Heart right ventricle (tissue), 16 donors: ENCODE measurements around the gene PCDHGA9. TPM values are rescaled to one million over a fixed set of nuclear protein-coding genes. Genes with fewer than 3 reads are reported as not detected.

Experiments
- ATAC-seq, 8 donors: fragments of 200-7000 bp; cut with Tn5 transposase; one replicate each; pipeline ENCODE4 v1.9.1; 2020; ENCODE audit warnings: mild to moderate bottlenecking in 8 of 8, moderate library complexity in 8 of 8, moderate number of reproducible peaks in 1 of 8
- DNase-seq, 2 donors: peaks; one replicate each; pipeline ENCODE4 v3.0.0-alpha.2; 2020
- H3K27ac ChIP-seq, 10 donors: fragments of 200-600 bp; sonication (generic) in 2 of 10; one replicate each; pipeline versions ENCODE4 v1.5.0 to v1.8.0; 2020 to 2022; ENCODE audit warnings: mild to moderate bottlenecking in 3 of 10
- H3K27me3 ChIP-seq, 7 donors: fragments of 200-600 bp; one replicate each; pipeline ENCODE4 v1.8.0; 2021 to 2022; ENCODE audit warnings: mild to moderate bottlenecking in 2 of 7
- H3K36me3 ChIP-seq, 9 donors: fragments of 200-600 bp; sonication (generic) in 1 of 9; one replicate each; pipeline versions ENCODE4 v1.5.0 to v1.8.0; 2020 to 2022; ENCODE audit warnings: mild to moderate bottlenecking in 2 of 9
- H3K4me1 ChIP-seq, 9 donors: fragments of 200-600 bp; sonication (generic) in 1 of 9; one replicate each; pipeline versions ENCODE4 v1.5.0 to v1.8.0; 2020 to 2022; ENCODE audit warnings: mild to moderate bottlenecking in 4 of 9
- H3K4me3 ChIP-seq, 10 donors: fragments of 200-600 bp; sonication (generic) in 2 of 10; one replicate each; pipeline versions ENCODE4 v1.5.0 to v1.8.0; 2020 to 2022; ENCODE audit warnings: mild to moderate bottlenecking in 7 of 10, moderate library complexity in 2 of 10
- H3K9me3 ChIP-seq, 11 donors: fragments of 200-600 bp in 10 of 11; sonication (generic) in 2 of 11; one replicate each; pipeline versions ENCODE4 v1.5.0 to v1.8.0; 2013 to 2022; ENCODE audit warnings: mild to moderate bottlenecking in 2 of 11, control low read depth in 1 of 11, moderate library complexity in 1 of 11
- WGBS, 2 donors: extraction: QIAGEN DNeasy Blood & Tissue Kit; methylation state at CpG; one replicate each; pipeline ENCODE4 v1.1.7; 2013; ENCODE audit warnings: inconsistent platforms in 1 of 2; 5-methylcytosine and 5-hydroxymethylcytosine counted together
- intact Hi-C, 10 donors: fragments of 100-400 bp; cut with DNase I; formaldehyde crosslinking; loops; one replicate each; pipeline versions ENCODE4 v1.11.1 to v1.14.2; 2022
- polyA plus RNA-seq, 2 donors: library from polyadenylated mRNA; stranded (reverse); fragments of 200-250 nt; gene quantifications; one replicate each; pipeline ENCODE4 v1.2.3, GENCODE V29; 2013
- total RNA-seq, 10 donors: library from RNA; stranded (reverse); fragmentation: NEBNext Ultra II Directional in 3 of 10; extraction: Animal tissue kit (Norgen Biotek cat#: 25700) in 3 of 10; gene quantifications; one replicate each; pipeline versions ENCODE4 v1.2.1 to v1.2.4, GENCODE V29; 2021 to 2023
- TF ChIP-seq, protein P1 (sequence below), 9 donors: fragments of 200-600 bp; sonication (generic) in 2 of 9; IDR thresholded peaks; one replicate each; pipeline versions ENCODE4 v1.5.0 to v1.8.0; 2021 to 2022; ENCODE audit warnings: antibody characterized with exemption in 9 of 9, mild to moderate bottlenecking in 5 of 9, moderate library complexity in 1 of 9
- donor health status: Arrhythmogenic right ventricular cardiomyopathy.
- donor health status: ischemic (EF 13 %, LVEDD 7.1; RV severe dilation, severe dysfunction).
- donor health status: healthy with polysubstance abuse.
- donor health status: DM: no; HTN: yes; CAD: no.
- donor health status: DM: no; HTN: no; CAD: no.
- donor health status: ischemic (EF 25% LVEDD 6.9; RV normal size, moderate dysfunction).
- donor health status: ischemic (EF 25% LVEDD 5.7; RV mildly dilated, moderate dysfunction).
- donor health status: healthy.
- donor health status: DM: yes; HTN: yes; CAD: no.
- donor health status: Ischemic cardiomyopathy.
- donor health status: ischemic (EF 35%, LVEDD 5.7; RV mildly dilated, moderate dysfunction).
- donor health status: nonischemic (EF 11% LVEDD 7.7; RV severe dilation, severe dysfunction).
- donor health status: DM: yes; HTN: yes; CAD: no.
- donor health status: PGD.
- donor health status: ischemic (EF 29% LVEDD 5.4; RV normal size, mild dysfunction).
- donor health status: nonischemic (EF 23%, LVEDD 6.1; RV moderate dilation, normal function).

Gene PCDHGA9
- total and polyA plus RNA-seq, 12 donors: 0.55 to 8.3 (median 6.0) TPM

DNA sequence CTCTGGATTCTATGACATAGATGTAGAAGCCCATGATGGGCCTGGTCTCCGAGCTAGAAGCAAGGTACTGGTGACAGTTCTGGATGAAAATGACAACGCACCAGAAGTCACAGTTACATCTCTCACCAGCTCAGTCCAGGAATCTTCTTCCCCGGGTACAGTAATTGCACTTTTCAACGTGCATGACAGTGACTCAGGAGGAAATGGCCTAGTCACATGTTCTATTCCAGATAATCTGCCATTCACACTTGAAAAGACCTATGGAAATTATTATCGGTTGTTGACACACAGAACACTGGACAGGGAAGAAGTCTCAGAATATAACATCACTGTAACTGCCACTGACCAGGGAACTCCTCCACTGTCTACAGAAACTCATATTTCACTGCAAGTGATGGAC is 46.4 kb upstream of the PCDHGA9 start:
- Histone ChIP-seq H3K4me3 (no peak overlapping the region), H3K9me3 (peaks cover 0 to 98% (median 56%) of the 10 kb centered on the region in 11 donors)
- intact Hi-C loops: loop anchor here in 1 of 10 donors (10.0 kb wide), 1 partner anchor 49 kb away; the partner anchor contains the start of genes PCDHGA9 and PCDHGB6

DNA sequence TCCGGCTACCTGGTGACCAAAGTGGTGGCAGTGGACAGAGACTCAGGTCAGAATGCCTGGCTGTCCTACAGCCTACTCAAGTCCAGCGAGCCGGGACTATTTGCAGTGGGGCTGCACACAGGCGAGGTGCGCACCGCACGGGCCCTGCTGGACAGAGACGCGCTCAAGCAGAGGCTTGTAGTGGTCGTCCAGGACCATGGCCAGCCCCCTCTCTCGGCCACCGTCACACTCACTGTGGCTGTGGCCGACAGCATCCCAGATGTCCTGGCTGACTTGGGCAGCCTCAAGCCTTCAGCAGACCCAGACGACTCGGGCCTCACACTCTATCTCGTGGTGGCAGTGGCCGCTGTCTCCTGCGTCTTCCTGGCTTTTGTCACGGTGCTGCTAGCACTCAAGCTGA is 45.6 kb upstream of the PCDHGA9 start:
- H3K4me3 ChIP-seq: no peak overlapping the region
- peak in 4 of 8 donors; percentile 22 to 50 (median 41) for ATAC-seq
- H3K9me3 ChIP-seq: peaks cover 0 to 100% (median 55%) of the 10 kb centered on the region in 11 donors
- no peak overlapping the region for H3K27ac ChIP-seq
- peaks cover 0 to 48% (median 0%) of the 10 kb centered on the region in 7 donors for H3K27me3 ChIP-seq
- DNase-seq: no peak
- 37 to 45% methylated on average over 19 of the region's 19 CpGs for WGBS, 2 donors
- H3K4me1 ChIP-seq: peaks cover 0 to 42% (median 4%) of the 10 kb centered on the region in 9 donors
- intact Hi-C loops: loop anchor here in 1 of 10 donors (10.0 kb wide), 1 partner anchor 48 kb away; the partner anchor contains the start of genes PCDHGA9 and PCDHGB6
- peaks cover 0 to 24% (median 0%) of the 10 kb centered on the region in 9 donors for H3K36me3 ChIP-seq
- TF ChIP-seq, protein P1, sequence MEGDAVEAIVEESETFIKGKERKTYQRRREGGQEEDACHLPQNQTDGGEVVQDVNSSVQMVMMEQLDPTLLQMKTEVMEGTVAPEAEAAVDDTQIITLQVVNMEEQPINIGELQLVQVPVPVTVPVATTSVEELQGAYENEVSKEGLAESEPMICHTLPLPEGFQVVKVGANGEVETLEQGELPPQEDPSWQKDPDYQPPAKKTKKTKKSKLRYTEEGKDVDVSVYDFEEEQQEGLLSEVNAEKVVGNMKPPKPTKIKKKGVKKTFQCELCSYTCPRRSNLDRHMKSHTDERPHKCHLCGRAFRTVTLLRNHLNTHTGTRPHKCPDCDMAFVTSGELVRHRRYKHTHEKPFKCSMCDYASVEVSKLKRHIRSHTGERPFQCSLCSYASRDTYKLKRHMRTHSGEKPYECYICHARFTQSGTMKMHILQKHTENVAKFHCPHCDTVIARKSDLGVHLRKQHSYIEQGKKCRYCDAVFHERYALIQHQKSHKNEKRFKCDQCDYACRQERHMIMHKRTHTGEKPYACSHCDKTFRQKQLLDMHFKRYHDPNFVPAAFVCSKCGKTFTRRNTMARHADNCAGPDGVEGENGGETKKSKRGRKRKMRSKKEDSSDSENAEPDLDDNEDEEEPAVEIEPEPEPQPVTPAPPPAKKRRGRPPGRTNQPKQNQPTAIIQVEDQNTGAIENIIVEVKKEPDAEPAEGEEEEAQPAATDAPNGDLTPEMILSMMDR (IDR thresholded peaks at IDR 0.05): no peak

More for the DNA sequence above, 46.4 kb upstream of the PCDHGA9 start:
- 67% methylated on average over 5 of the region's 5 CpGs for WGBS, 2 donors
- Histone ChIP-seq H3K36me3 (peaks cover 0 to 33% (median 0%) of the 10 kb centered on the region in 9 donors), H3K4me1 (peaks cover 0 to 42% (median 4%) of the 10 kb centered on the region in 9 donors), H3K27ac (no peak overlapping the region), H3K27me3 (peaks cover 0 to 45% (median 0%) of the 10 kb centered on the region in 7 donors)
- ATAC-seq: no peak
- DNase-seq: no peak
- TF ChIP-seq, protein P1 (IDR thresholded peaks at IDR 0.05): no peak

DNA sequence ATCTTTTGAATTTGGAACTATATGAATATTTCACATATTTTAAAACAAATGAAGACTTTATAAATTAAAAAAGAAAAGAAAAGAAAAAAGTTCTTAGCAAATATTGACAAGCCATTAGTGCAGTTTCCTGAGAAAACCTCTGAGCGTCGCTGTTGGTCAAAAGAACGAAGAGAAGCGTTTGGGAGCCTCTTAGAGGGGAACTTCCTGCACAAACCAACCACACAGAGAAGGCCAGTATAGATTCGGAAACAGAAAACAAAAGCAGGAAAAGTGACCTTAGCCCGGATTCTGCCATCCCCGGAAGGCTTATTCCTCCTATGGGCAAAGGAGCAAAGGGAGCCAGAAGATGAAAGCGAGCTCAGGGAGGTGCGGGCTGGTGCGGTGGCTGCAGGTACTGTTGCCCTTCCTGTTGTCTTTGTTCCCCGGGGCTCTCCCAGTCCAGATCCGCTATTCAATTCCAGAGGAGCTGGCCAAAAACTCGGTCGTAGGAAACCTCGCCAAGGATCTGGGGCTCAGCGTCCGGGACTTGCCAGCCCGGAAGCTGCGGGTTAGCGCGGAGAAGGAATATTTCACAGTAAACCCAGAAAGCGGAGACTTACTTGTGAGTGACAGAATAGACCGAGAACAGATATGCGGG is 42.7 kb upstream of the PCDHGA9 start, which contains the start of gene PCDHGB2:
Gene PCDHGB2, plus strand, starts transcription at position 205 of the 637 bp plus-strand sequence. Its CDS starts 142 bp downstream, at position 347.
- peak within 1 kb of the TSS in 9 of 10 donors; percentile 12 to 46 (median 41) for H3K4me3 ChIP-seq
- ATAC-seq: peak in 6 of 8 donors; percentile 37 to 65 (median 60)
- peak within 1 kb of the TSS in 8 of 10 donors; percentile 9 to 73 (median 40) for H3K27ac ChIP-seq
- peaks cover 0 to 41% (median 0%) of the 10 kb centered on the region in 9 donors for H3K36me3 ChIP-seq
- no peak for DNase-seq
- peaks cover 0 to 100% (median 53%) of the 10 kb centered on the region in 11 donors for H3K9me3 ChIP-seq
- intact Hi-C loops: loop anchor here in 1 of 10 donors (10.0 kb wide), 1 partner anchor 45 kb away; the partner anchor contains the start of genes PCDHGA9 and PCDHGB6
- peaks cover 0 to 69% (median 0%) of the 10 kb centered on the region in 7 donors for H3K27me3 ChIP-seq
- TF ChIP-seq, protein P1 (IDR thresholded peaks at IDR 0.05): peak in 8 of 9 donors; percentile 12 to 62 (median 48)
- H3K4me1 ChIP-seq: peaks cover 0 to 33% (median 4%) of the 10 kb centered on the region in 9 donors
- WGBS, 2 donors: 12 to 20% methylated on average over 24 of the region's 24 CpGs

DNA sequence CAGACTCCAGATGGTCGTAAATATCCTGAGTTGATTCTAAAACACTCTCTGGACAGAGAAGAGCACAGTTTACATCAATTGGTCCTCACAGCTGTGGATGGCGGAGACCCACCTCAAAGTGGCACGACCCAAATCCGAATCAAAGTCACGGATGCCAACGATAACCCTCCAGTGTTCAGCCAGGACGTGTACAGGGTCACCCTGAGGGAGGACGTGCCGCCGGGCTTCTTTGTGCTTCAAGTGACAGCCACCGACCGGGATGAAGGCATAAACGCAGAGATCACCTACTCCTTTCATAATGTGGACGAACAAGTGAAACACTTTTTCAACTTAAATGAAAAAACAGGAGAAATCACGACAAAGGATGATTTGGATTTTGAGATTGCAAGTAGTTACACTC is 41.9 kb upstream of the PCDHGA9 start:
- 31 to 48% methylated on average over 15 of the region's 15 CpGs for WGBS, 2 donors
- DNase-seq (no peak), ATAC-seq (no peak)
- Histone ChIP-seq H3K27me3 (peaks cover 0 to 69% (median 0%) of the 10 kb centered on the region in 7 donors), H3K36me3 (peaks cover 0 to 43% (median 0%) of the 10 kb centered on the region in 9 donors), H3K9me3 (peaks cover 0 to 100% (median 46%) of the 10 kb centered on the region in 11 donors), H3K27ac (peak overlapping the region in 1 of 10 donors; percentile 48), H3K4me1 (peaks cover 0 to 30% (median 3%) of the 10 kb centered on the region in 9 donors), H3K4me3 (peak overlapping the region in 6 of 10 donors; percentile 24 to 46 (median 42))
- TF ChIP-seq, protein P1 (IDR thresholded peaks at IDR 0.05): no peak
- intact Hi-C loops: no loop called here
